Measurements from ENCODE around the gene FMNL2. TPM values are rescaled to one million over a fixed set of nuclear protein-coding genes. Genes with fewer than 3 reads are reported as not detected.

FMNL2 gene
- total and polyA plus RNA-seq, 4 donors: 18.8 to 81.4 (median 38.4) TPM

DNA sequence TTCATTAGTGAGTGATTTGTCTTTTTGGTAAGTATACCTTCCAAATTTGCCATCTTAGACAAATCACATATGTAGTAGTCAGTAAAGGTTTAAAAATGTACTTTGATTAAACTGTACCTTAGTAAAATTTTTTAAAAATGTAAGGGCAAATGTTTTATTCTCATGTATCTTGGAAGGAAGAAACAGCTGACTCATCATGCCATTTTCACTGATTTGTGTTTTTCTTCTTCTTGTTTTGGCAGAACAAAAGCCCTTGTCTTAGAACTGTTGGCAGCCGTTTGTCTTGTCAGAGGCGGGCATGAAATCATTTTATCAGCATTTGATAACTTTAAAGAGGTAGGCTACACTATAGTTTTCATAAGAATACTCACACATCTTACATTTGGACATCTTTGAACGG lies 245.7 kb downstream of the FMNL2 start:
- ATAC-seq (ENCODE audit: insufficient read depth, low FRiP score): no peak
- H3K27ac ChIP-seq (ENCODE audit: low read depth in 1 of 2, low read length in 1 of 2): no peak overlapping the region
- no peaks in the 10 kb centered on the region for H3K9me3 ChIP-seq (ENCODE audit: control insufficient read depth in 4 of 4, insufficient read depth in 3 of 4, low read length in 3 of 4)
- no peak for DNase-seq
- 52 to 68% methylated on average over 3 of the region's 3 CpGs for WGBS, 2 donors
- peaks cover 2 to 7% (median 4%) of the 10 kb centered on the region in 4 donors for H3K36me3 ChIP-seq (ENCODE audit: control insufficient read depth in 4 of 4, insufficient read depth in 4 of 4, low read length in 4 of 4)
- no peak overlapping the region for H3K9ac ChIP-seq (ENCODE audit: insufficient read depth in 1 of 2, low read length in 2 of 2)
- TF ChIP-seq, protein P1, sequence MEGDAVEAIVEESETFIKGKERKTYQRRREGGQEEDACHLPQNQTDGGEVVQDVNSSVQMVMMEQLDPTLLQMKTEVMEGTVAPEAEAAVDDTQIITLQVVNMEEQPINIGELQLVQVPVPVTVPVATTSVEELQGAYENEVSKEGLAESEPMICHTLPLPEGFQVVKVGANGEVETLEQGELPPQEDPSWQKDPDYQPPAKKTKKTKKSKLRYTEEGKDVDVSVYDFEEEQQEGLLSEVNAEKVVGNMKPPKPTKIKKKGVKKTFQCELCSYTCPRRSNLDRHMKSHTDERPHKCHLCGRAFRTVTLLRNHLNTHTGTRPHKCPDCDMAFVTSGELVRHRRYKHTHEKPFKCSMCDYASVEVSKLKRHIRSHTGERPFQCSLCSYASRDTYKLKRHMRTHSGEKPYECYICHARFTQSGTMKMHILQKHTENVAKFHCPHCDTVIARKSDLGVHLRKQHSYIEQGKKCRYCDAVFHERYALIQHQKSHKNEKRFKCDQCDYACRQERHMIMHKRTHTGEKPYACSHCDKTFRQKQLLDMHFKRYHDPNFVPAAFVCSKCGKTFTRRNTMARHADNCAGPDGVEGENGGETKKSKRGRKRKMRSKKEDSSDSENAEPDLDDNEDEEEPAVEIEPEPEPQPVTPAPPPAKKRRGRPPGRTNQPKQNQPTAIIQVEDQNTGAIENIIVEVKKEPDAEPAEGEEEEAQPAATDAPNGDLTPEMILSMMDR (IDR thresholded peaks at IDR 0.05; ENCODE audit: control extremely low read depth, extremely low read depth): no peak
- peaks cover 0 to 4% (median 0%) of the 10 kb centered on the region in 5 donors for H3K4me1 ChIP-seq (ENCODE audit: control insufficient read depth in 5 of 5, insufficient read depth in 5 of 5, low read length in 5 of 5)
- no peak overlapping the region for H3K4me3 ChIP-seq
- no peaks in the 10 kb centered on the region for H3K27me3 ChIP-seq (ENCODE audit: control insufficient read depth in 3 of 3, insufficient read depth in 3 of 3, low read length in 2 of 3)

GRCh38 chr2:152581360-152581759 lies 246.4 kb downstream of the FMNL2 start:
- no peak overlapping the region for H3K9ac ChIP-seq (ENCODE audit: insufficient read depth in 1 of 2, low read length in 2 of 2)
- no peak overlapping the region for H3K4me3 ChIP-seq
- H3K27ac ChIP-seq (ENCODE audit: low read depth in 1 of 2, low read length in 1 of 2): no peak overlapping the region
- no peaks in the 10 kb centered on the region for H3K27me3 ChIP-seq (ENCODE audit: control insufficient read depth in 3 of 3, insufficient read depth in 3 of 3, low read length in 2 of 3)
- TF ChIP-seq, protein P1 (IDR thresholded peaks at IDR 0.05; ENCODE audit: control extremely low read depth, extremely low read depth): no peak
- no peak for ATAC-seq (ENCODE audit: insufficient read depth, low FRiP score)
- peaks cover 0 to 4% (median 0%) of the 10 kb centered on the region in 5 donors for H3K4me1 ChIP-seq (ENCODE audit: control insufficient read depth in 5 of 5, insufficient read depth in 5 of 5, low read length in 5 of 5)
- H3K9me3 ChIP-seq (ENCODE audit: control insufficient read depth in 4 of 4, insufficient read depth in 3 of 4, low read length in 3 of 4): no peaks in the 10 kb centered on the region
- DNase-seq: no peak
- WGBS, 2 donors: 85 to 87% methylated on average over 11 of the region's 11 CpGs
- peaks cover 2 to 7% (median 4%) of the 10 kb centered on the region in 4 donors for H3K36me3 ChIP-seq (ENCODE audit: control insufficient read depth in 4 of 4, insufficient read depth in 4 of 4, low read length in 4 of 4)

DNA sequence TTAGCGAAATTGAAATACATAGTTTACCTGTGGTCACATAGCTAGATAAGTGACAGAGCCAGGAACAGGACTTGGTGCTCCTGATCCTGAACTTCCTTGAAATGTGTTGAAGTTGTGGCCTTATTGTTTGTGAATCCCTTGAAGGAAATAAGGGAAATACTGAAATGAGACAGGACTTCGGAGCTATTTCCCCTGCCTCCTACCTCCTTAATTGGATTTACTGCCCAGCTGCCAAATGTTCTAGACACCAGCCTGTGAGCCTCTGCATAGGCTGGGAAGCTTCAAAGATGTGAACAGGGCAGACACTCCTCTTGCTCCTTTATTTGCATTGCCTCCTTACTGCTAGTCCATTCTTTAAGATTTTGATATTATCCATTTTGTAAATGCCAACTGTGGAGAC lies 247.1 kb downstream of the FMNL2 start:
- Histone ChIP-seq H3K4me1 (ENCODE audit: control insufficient read depth in 5 of 5, insufficient read depth in 5 of 5, low read length in 5 of 5) (peaks cover 0 to 4% (median 0%) of the 10 kb centered on the region in 5 donors), H3K27ac (ENCODE audit: low read depth in 1 of 2, low read length in 1 of 2) (no peak overlapping the region), H3K9ac (ENCODE audit: insufficient read depth in 1 of 2, low read length in 2 of 2) (no peak overlapping the region), H3K4me3 (no peak overlapping the region), H3K27me3 (ENCODE audit: control insufficient read depth in 3 of 3, insufficient read depth in 3 of 3, low read length in 2 of 3) (no peaks in the 10 kb centered on the region), H3K9me3 (ENCODE audit: control insufficient read depth in 4 of 4, insufficient read depth in 3 of 4, low read length in 3 of 4) (no peaks in the 10 kb centered on the region), H3K36me3 (ENCODE audit: control insufficient read depth in 4 of 4, insufficient read depth in 4 of 4, low read length in 4 of 4) (peaks cover 2 to 7% (median 4%) of the 10 kb centered on the region in 4 donors)
- ATAC-seq (ENCODE audit: insufficient read depth, low FRiP score): no peak
- 70 to 86% methylated on average over 2 of the region's 2 CpGs for WGBS, 2 donors
- no peak for DNase-seq
- TF ChIP-seq, protein P1 (IDR thresholded peaks at IDR 0.05; ENCODE audit: control extremely low read depth, extremely low read depth): no peak
